ENCODE measurements around the gene RET. TPM values are rescaled to one million over a fixed set of nuclear protein-coding genes. Genes with fewer than 3 reads are reported as not detected.

Gene RET
- total RNA-seq, 1 donor from 2014 or later: 0.59 TPM

Other genes starting within 250 kb of the RET start
- gene CSGALNACT2, start 61.4 kb downstream of the RET start, total RNA-seq: 25.2 and 25.6 TPM in 2 replicates
- gene RASGEF1A, start 190.0 kb downstream of the RET start, total RNA-seq: 1.1 and 1.6 TPM in 2 replicates

Data from activated T-helper 2 cell treated with anti-CD3 and anti-CD28 coated beads, Interferon-gamma antibody, Interleukin-2, Interleukin-4, amounts not matched to agents 10 μg/mL and 5 μg/mL and 100 μg/mL, durations not matched to agents 14 hours and 24 hours and 36 hours (primary cell).